Right renal cortex interstitium (tissue), 3 donors: Measurements from ENCODE around the gene UBE2H. TPM values are rescaled to one million over a fixed set of nuclear protein-coding genes. Genes with fewer than 3 reads are reported as not detected.
"Not testable (repeated sequence)": the region's sequence is repeated elsewhere in the genome, so short reads cannot be mapped to it uniquely, and the experiment has no call there.

Experiments
- DNase-seq, 3 donors: peaks; one replicate each; pipeline ENCODE4 v3.0.0-alpha.2; 2013; ENCODE audit warnings: low read depth in 3 of 3, low spot score in 2 of 3
- polyA plus RNA-seq, 3 donors: library from polyadenylated mRNA; unstranded; fragments of 120-200 nt; gene quantifications; one replicate each; pipeline ENCODE4 v1.2.1, GENCODE V29; 2013; ENCODE audit not compliant: insufficient read length in 3 of 3

Gene UBE2H
- polyA plus RNA-seq, 3 donors = 121 to 128 (median 125) TPM

- DNase-seq = no peak
These were observed 41.0 kb downstream of the UBE2H start for GRCh38 chr7:129911790-129912189.

- no peak for DNase-seq
These were observed 43.1 kb downstream of the UBE2H start for GRCh38 chr7:129909669-129910068.

- no peak for DNase-seq
These were observed 44.6 kb downstream of the UBE2H start for GRCh38 chr7:129908181-129908580.

GRCh38 chr7:129907122-129907736 is 45.5 kb downstream of the UBE2H start:
- no peak for DNase-seq

- no peak for DNase-seq
These were observed 46.1 kb downstream of the UBE2H start for GRCh38 chr7:129906700-129907099.

- DNase-seq = no peak
These were observed 48.8 kb downstream of the UBE2H start for GRCh38 chr7:129903935-129904334.

GRCh38 chr7:129902788-129903422 is 49.9 kb downstream of the UBE2H start:
- no peak for DNase-seq

- no peak for DNase-seq
These were observed 54.1 kb downstream of the UBE2H start for GRCh38 chr7:129898502-129899160.

- no peak for DNase-seq
These were observed 54.8 kb downstream of the UBE2H start for GRCh38 chr7:129898007-129898406.

- no peak for DNase-seq
These were observed 56.0 kb downstream of the UBE2H start for GRCh38 chr7:129896568-129897382.

GRCh38 chr7:129894184-129894583 is 58.6 kb downstream of the UBE2H start:
- not testable (repeated sequence) for DNase-seq

GRCh38 chr7:129890090-129890489 is 62.7 kb downstream of the UBE2H start:
- no peak for DNase-seq

GRCh38 chr7:129889133-129889844 is 63.5 kb downstream of the UBE2H start:
- no peak for DNase-seq

GRCh38 chr7:129887865-129888264 is 64.9 kb downstream of the UBE2H start:
- no peak for DNase-seq

- no peak for DNase-seq
These were observed 66.0 kb downstream of the UBE2H start for GRCh38 chr7:129886818-129887186.

- no peak for DNase-seq
These were observed 66.5 kb downstream of the UBE2H start for GRCh38 chr7:129886167-129886817.

GRCh38 chr7:129884495-129884894 is 68.3 kb downstream of the UBE2H start:
- no peak for DNase-seq

- DNase-seq = no peak
These were observed 69.6 kb downstream of the UBE2H start for GRCh38 chr7:129883151-129883550.

GRCh38 chr7:129882531-129882930 is 70.2 kb downstream of the UBE2H start:
- DNase-seq = no peak

GRCh38 chr7:129877146-129877792 is 75.5 kb downstream of the UBE2H start:
- no peak for DNase-seq
